ENCODE data around the gene SV2B.

DNA sequence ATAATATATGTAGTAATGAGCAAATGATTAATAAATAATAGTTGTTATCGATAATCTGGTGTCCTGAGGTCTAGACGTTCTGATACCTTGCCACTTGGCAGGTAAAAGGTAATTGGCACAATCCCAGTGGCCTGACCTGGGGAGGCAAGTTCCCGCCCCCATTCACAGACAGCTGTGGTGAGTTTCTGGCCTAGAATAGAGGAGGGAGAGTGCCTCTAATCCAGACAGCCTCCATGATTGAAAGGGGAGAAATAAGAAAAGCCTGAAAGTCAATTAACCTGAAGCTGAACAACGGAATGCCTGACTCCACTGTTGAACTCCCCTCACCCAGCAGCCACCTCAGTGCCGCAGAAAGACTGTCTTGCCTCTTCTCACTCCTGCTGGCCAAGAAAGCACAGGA lies 38.1 kb upstream of the SV2B start:
- TF ChIP-seq, protein P1, sequence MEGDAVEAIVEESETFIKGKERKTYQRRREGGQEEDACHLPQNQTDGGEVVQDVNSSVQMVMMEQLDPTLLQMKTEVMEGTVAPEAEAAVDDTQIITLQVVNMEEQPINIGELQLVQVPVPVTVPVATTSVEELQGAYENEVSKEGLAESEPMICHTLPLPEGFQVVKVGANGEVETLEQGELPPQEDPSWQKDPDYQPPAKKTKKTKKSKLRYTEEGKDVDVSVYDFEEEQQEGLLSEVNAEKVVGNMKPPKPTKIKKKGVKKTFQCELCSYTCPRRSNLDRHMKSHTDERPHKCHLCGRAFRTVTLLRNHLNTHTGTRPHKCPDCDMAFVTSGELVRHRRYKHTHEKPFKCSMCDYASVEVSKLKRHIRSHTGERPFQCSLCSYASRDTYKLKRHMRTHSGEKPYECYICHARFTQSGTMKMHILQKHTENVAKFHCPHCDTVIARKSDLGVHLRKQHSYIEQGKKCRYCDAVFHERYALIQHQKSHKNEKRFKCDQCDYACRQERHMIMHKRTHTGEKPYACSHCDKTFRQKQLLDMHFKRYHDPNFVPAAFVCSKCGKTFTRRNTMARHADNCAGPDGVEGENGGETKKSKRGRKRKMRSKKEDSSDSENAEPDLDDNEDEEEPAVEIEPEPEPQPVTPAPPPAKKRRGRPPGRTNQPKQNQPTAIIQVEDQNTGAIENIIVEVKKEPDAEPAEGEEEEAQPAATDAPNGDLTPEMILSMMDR (IDR thresholded peaks at IDR 0.05; ENCODE audit: extremely low read depth in 1 of 2, insufficient read depth in 1 of 2, low read depth in 1 of 2, low read length in 2 of 2), result no peak
- TF ChIP-seq POLR2AphosphoS5 (IDR thresholded peaks at IDR 0.05; ENCODE audit: insufficient read depth, low read depth, low read length) (no peak), EZH2 (IDR thresholded peaks at IDR 0.05; ENCODE audit: borderline replicate concordance, low read depth, low read length, severe bottlenecking) (no peak), POLR2A (IDR thresholded peaks at IDR 0.05; ENCODE audit: low read depth, low read length) (no peak), MAX (IDR thresholded peaks at IDR 0.05; ENCODE audit: insufficient read depth, insufficient read length) (no peak), JUN (IDR thresholded peaks at IDR 0.05; ENCODE audit: borderline replicate concordance, insufficient read depth, insufficient read length, low read depth) (no peak), MYC (IDR thresholded peaks at IDR 0.05; ENCODE audit: low read depth, low read length) (no peak)
